ENCODE results near the gene CH25H. TPM values are rescaled to one million over a fixed set of nuclear protein-coding genes. Genes with fewer than 3 reads are reported as not detected.

Gene CH25H
- total RNA-seq, 2 donors from 2014 or later = 1.0 to 2.0 TPM

GRCh38 chr10:89209718-89210117 lies 2.6 kb upstream of the CH25H start:
- intact Hi-C loops (cut with DNase I) = loop anchor here (5.0 to 10.0 kb wide), 2 partner anchors 167 to 185 kb away; no protein-coding TSS in a partner anchor
- Histone ChIP-seq H3K36me3 (replicated peaks in 1 of 2; ENCODE audit: insufficient read depth in 1 of 2, low read depth in 2 of 2) (no peaks in the 10 kb centered on the region), H3K27ac (no peak overlapping the region), H3K4me1 (peaks cover 25% of the 10 kb centered on the region), H3K27me3 (peaks cover 0 to 10% of the 10 kb centered on the region in 2 donors), H3K4me3 (no peak overlapping the region), H3K9me3 (no peaks in the 10 kb centered on the region)
- 88 to 91% methylated on average over 5 of the region's 5 CpGs for WGBS, 2 donors
- ATAC-seq = no peak
- DNase-seq = no peak
- TF ChIP-seq POLR2A (IDR thresholded peaks at IDR 0.05) (no peak), CTCF (IDR thresholded peaks at IDR 0.05) (no peak)

GRCh38 chr10:89207801-89208551 lies 859 bp upstream of the CH25H start:
- TF ChIP-seq POLR2A (IDR thresholded peaks at IDR 0.05) (no peak), CTCF (IDR thresholded peaks at IDR 0.05) (no peak)
- WGBS, 2 donors = 10 to 47% methylated on average over 14 to 58 of the region's 60 CpGs
- peak; percentile 60 for ATAC-seq
- H3K27ac ChIP-seq = peak overlapping the region in 3 of 4 donors; percentile 11 to 49 (median 14)
- intact Hi-C loops (cut with DNase I) = loop anchor here (5.0 to 10.0 kb wide), 2 partner anchors 166 to 183 kb away; no protein-coding TSS in a partner anchor
- peak; percentile 22 to 43 (median 34) for DNase-seq
- peaks cover 22% of the 10 kb centered on the region for H3K4me1 ChIP-seq
- no peaks in the 10 kb centered on the region for H3K36me3 ChIP-seq (replicated peaks in 1 of 2; ENCODE audit: insufficient read depth in 1 of 2, low read depth in 2 of 2)
- H3K9me3 ChIP-seq = no peaks in the 10 kb centered on the region
- H3K4me3 ChIP-seq = no peak overlapping the region
- H3K27me3 ChIP-seq = peaks cover 0 to 10% of the 10 kb centered on the region in 2 donors

GRCh38 chr10:89206402-89207180 lies 526 bp downstream of the CH25H start:
- intact Hi-C loops (cut with DNase I) = loop anchor here (5.0 to 10.0 kb wide), 2 partner anchors 164 to 182 kb away; no protein-coding TSS in a partner anchor
- H3K27me3 ChIP-seq = peaks cover 0 to 10% of the 10 kb centered on the region in 2 donors
- peak overlapping the region in 2 of 4 donors; percentile 14 to 49 for H3K27ac ChIP-seq
- H3K9me3 ChIP-seq = no peaks in the 10 kb centered on the region
- no peak for TF ChIP-seq POLR2A (IDR thresholded peaks at IDR 0.05)
- TF ChIP-seq CTCF (IDR thresholded peaks at IDR 0.05) = no peak
- peaks cover 22% of the 10 kb centered on the region for H3K4me1 ChIP-seq
- no peaks in the 10 kb centered on the region for H3K36me3 ChIP-seq (replicated peaks in 1 of 2; ENCODE audit: insufficient read depth in 1 of 2, low read depth in 2 of 2)
- ATAC-seq (peak; percentile 20), DNase-seq (peak; percentile 12 to 28 (median 21))
- H3K4me3 ChIP-seq = no peak overlapping the region
- 14 to 15% methylated on average over 42 of the region's 42 CpGs for WGBS, 2 donors

- no peak for TF ChIP-seq POLR2A (IDR thresholded peaks at IDR 0.05)
- TF ChIP-seq CTCF (IDR thresholded peaks at IDR 0.05) = no peak
- Histone ChIP-seq H3K27me3 (peaks cover 0 to 10% of the 10 kb centered on the region in 2 donors), H3K4me1 (peaks cover 22% of the 10 kb centered on the region), H3K27ac (no peak overlapping the region), H3K4me3 (no peak overlapping the region), H3K9me3 (no peaks in the 10 kb centered on the region), H3K36me3 (replicated peaks in 1 of 2; ENCODE audit: insufficient read depth in 1 of 2, low read depth in 2 of 2) (no peaks in the 10 kb centered on the region)
- DNase-seq (no peak), ATAC-seq (no peak)
- WGBS, 2 donors = 67% methylated on average over 6 of the region's 6 CpGs
- intact Hi-C loops (cut with DNase I) = loop anchor here (5.0 to 10.0 kb wide), 2 partner anchors 162 to 180 kb away; no protein-coding TSS in a partner anchor
These were observed 2.4 kb downstream of the CH25H start for GRCh38 chr10:89204621-89205185.

Measured in body of pancreas (tissue), 4 donors.